GM15510 (cell line): ENCODE data around the gene SLC5A1.

Experiments
- POLR2A ChIP-seq: IDR thresholded peaks from 3 replicates; pipeline ENCODE4 v1.6.1; 2011; ENCODE audit warnings: borderline replicate concordance; ENCODE audit not compliant: insufficient read length; ENCODE audit errors: extremely low read depth

SLC5A1 gene

GRCh38 chr22:32100711-32101110 is 57.6 kb downstream of the SLC5A1 start:
- TF ChIP-seq POLR2A = no peak

DNA sequence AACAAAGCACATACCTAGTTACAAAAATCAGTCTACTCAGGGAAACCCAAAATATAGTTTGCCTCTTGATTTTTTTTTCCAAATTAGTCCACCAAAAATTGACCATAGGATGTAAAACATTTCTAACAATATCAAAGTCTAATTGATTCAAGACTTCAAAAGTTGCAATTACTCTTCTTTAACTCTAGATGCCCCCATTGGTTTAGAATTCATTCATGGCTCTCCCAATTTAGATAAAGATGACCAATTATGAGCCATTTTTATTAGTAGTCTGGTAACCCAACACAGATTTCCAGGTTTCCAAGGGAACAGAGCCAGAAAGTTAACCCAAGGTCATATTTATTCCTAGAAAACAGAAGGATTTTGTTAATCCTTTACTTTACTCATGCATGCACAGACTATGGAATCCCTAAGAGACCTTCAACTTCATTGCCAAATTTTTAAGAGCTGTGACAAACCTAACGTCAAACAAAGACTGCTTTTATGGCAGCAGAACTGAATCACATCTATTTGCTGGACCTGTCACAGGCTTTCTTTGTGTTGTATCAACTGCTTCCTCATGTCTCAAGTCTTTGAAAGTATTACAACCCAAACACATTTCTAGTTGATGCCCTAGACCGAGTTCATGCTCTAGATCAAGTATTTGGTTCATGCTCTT is 60.7 kb downstream of the SLC5A1 start:
- TF ChIP-seq POLR2A = no peak

DNA sequence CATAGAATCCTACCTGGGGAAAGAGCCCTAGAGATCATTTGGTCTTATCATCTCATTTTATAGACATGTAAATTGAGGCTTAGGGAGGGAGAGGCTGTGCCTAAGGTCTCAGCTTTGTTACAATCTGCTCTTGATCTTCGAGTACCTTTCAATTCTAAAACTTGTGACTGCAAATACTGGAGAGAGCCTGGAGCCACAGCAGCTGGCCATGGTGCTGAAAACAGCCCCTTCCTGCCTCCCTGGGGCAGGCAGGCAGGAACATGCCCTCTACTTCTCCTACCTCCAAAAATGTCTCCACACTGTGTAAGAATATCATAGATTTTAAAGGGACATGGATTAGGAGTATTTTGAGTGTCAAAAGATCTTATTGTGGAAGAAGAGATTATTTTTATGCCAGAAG is 63.9 kb downstream of the SLC5A1 start:
- TF ChIP-seq POLR2A = no peak

DNA sequence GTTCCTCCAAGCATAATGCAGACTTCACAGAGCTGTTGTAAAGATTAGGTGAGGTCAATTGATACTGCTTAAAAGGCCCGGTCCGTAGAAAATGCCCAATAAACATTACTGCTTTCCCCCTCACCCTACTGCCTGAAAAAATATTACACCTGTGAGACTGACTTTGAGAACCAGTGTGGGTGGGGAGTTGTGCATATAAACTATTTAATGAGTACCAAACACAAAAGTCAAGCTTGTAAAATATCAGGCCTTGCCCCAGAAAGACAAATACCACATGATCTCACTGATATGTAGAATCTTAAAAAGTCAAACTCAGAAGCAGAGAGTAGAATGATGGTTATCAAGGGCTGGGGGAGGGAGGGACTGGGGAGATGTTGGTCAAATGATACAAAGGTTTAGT is 69.3 kb downstream of the SLC5A1 start:
- TF ChIP-seq POLR2A = no peak

DNA sequence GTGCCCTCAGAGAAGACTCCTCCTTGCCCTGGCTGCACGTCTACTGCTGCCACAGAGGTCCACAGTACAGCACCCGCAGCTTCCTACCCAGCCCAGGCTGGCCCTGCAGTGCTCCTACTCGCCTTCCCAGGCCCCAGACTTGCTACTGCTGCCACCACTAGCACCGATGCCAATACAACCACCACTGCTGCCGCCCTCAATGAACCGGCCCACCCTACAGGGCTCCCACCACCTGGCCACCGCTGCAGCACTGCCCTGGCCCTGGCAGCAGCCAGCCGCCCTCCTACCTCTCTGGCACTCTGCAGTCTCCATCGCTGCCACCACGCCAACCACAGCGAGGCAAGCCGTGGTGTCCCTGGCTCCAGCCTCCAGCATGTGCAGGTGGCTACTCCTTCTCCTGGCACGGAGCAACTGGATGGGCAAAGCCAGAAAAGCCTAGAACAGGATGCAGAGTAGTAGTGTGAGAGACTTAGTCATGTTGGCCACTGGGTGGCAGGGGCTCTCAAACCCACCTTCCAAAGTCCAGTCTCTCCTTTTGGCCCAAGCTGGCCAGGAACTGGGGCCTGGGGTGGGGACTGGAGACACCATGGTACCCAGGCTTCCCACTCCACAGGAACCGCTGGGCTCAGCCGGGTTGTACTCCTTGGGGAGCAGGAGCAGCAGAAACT is 76.6 kb downstream of the SLC5A1 start:
- no peak for TF ChIP-seq POLR2A

GRCh38 chr22:32120603-32121002 is 77.5 kb downstream of the SLC5A1 start:
- TF ChIP-seq POLR2A = no peak

- no peak for TF ChIP-seq POLR2A
Observed at GRCh38 chr22:32122899-32123298, 79.8 kb downstream of the SLC5A1 start.

GRCh38 chr22:32123657-32124056 is 80.6 kb downstream of the SLC5A1 start:
- TF ChIP-seq POLR2A = no peak

DNA sequence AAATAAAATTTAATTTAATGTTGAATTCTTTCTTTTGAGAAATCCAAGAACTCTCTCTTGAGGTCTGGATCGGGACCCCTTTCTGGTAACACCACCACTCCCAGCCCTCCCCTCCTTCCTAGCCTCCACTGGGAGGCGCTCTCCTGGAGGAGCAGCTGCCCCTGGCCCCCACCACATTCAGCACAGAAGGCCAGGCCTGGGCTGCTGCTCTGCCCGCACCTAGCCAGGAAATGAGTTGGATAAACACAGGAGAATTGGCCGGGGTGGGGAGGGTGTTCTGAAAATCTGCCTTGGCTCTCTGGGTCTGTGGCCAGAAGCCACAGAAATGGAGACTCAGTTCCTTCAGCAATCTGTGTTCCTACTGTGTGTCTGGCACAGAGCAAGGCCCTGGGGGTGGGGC is 84.8 kb downstream of the SLC5A1 start:
- TF ChIP-seq POLR2A = no peak

GRCh38 chr22:32130464-32130863 is 87.4 kb downstream of the SLC5A1 start:
- TF ChIP-seq POLR2A = no peak

DNA sequence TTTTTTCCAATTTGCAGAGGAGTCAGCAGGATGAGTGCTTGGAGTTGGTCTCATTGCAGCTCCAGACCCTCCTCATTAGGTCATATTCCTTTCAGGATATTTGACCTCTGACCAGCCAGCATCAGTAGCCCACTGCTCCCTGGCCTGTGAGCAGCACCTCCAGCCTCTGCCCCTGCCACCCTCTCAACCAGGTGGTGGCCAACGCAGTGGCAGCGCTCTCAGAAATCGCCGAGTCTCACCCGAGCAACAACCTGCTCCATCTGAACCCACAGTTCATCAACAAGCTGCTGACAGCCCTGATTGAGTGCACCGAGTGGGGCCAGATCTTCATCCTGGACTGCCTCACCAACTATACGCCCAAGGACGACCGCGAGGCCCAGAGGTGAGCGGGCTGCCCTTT is 89.1 kb downstream of the SLC5A1 start:
- no peak for TF ChIP-seq POLR2A

DNA sequence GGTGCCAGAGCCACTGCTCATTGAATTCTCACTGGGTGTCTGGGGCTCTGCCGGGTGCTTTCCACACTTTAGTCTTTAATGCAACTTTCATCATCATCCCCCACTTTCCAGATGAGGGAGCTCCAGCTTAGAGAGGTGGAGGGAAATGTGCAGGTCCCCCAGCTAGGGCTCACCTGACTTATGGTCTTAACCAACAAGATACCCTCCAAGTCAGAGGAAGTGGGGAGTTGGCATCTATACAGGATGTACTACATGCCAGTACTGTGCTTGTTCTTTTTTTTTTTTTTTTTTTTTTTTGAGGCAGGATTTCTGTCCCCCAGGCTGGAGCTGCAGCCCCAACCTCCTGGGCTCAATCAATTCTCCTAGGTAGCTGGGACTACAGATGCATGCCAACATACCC is 89.7 kb downstream of the SLC5A1 start:
- TF ChIP-seq POLR2A = no peak

DNA sequence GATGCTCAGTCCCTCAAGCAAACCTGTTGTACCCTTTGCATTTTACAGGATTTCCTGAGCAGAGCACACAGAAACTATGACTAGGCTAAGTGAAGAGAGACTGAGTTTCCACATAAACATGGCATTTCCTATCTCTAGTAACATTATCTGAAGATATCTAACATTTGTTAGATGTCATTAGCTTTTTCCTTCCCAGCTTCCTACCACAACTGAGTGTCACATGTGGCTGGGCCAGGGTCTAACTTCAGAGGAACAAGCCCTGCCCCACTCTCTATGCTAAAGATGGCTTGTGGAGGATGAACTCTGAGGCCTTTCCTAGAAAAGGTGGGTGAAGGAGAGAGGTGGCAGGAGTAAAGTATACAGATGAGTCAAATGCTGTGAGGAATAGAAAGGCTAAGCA is 99.5 kb downstream of the SLC5A1 start:
- no peak for TF ChIP-seq POLR2A

DNA sequence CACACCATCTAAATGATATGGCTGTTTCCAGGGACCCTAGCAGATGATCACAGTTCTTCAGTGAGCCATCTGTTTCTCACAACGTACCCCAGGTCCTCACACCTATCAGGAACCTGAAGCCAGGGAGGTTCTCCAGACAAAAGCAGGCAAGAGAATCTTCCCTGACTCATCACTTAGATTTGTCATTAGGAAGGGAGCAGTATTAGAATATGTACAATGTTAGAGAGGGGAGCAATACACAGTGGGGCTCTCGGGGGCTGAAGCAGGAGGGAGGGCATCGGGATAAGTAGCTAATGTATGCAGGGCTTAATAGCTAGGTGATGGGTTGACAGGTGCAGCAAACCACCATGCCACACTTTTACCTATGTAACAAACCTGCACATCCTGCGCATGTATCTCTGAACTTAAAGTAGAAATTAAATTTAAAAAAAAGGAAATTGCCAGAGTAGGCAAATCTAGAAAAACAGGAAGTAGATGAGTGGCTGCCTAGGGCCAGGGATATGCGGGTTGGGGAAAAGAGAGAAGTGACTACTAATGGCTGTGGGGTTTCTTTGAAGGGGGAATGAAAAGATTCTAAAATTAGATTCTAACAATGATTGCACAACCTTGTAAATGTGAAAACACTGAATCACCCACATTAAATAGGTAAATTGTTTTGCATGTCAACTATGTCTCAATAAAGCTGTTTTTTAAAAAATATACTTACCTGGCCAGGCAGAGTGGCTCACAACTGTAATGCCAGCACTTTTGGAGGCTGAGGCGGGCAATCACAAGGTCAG is 101.6 kb downstream of the SLC5A1 start:
- TF ChIP-seq POLR2A = no peak

GRCh38 chr22:32158712-32159533 is 115.9 kb downstream of the SLC5A1 start, which contains the start of gene C22orf42:
TSS of gene C22orf42 (minus strand) at chr22:32159303. CDS start at chr22:32159215, 88 bp downstream.
- no peak for TF ChIP-seq POLR2A
